Omental fat pad (tissue), 4 donors: Measurements from ENCODE around the gene MYH9. TPM values are rescaled to one million over a fixed set of nuclear protein-coding genes. Genes with fewer than 3 reads are reported as not detected.
A peak's percentile ranks its signal among the peaks of the same experiment; 100 is the strongest.

Experiments used
- ATAC-seq: fragments of 150-250 bp; one replicate; pipeline ENCODE4 v1.9.1; 2016; ENCODE audit warnings: mild to moderate bottlenecking, moderate library complexity; ENCODE audit not compliant: low FRiP score
- DNase-seq: peaks from one replicate; pipeline ENCODE4 v3.0.0-alpha.2; 2019; ENCODE audit warnings: low spot score
- CTCF ChIP-seq, 3 donors: fragments of 450-650 bp; IDR thresholded peaks; one replicate each; pipeline ENCODE4 v1.5.1; 2016 to 2017; ENCODE audit warnings: antibody characterized with exemption in 3 of 3, mild to moderate bottlenecking in 3 of 3, moderate library complexity in 2 of 3
- total RNA-seq, 4 donors: library from RNA; depleted of rRNA; stranded (reverse); fragments of >200 nt; gene quantifications; one replicate each; pipeline ENCODE4 v1.1.0, GENCODE V29; 2016

Gene MYH9
- total RNA-seq, 4 donors from 2014 or later: 225 to 463 (median 370) TPM

- TF ChIP-seq CTCF (IDR thresholded peaks at IDR 0.05): no peak
- no peak for ATAC-seq
- no peak for DNase-seq
These were observed 99.8 kb downstream of the MYH9 start for GRCh38 chr22:36287881-36288515.

GRCh38 chr22:36286096-36286957 is 101.4 kb downstream of the MYH9 start:
- peak in 2 of 3 donors; percentile 1 to 41 for TF ChIP-seq CTCF (IDR thresholded peaks at IDR 0.05)
- DNase-seq (peak; percentile 40), ATAC-seq (peak; percentile 63)

GRCh38 chr22:36285545-36285944 is 102.2 kb downstream of the MYH9 start:
- no peak for TF ChIP-seq CTCF (IDR thresholded peaks at IDR 0.05)
- ATAC-seq: no peak
- no peak for DNase-seq

GRCh38 chr22:36285017-36285416 is 102.8 kb downstream of the MYH9 start:
- no peak for DNase-seq
- TF ChIP-seq CTCF (IDR thresholded peaks at IDR 0.05): no peak
- no peak for ATAC-seq

GRCh38 chr22:36284171-36284571 is 103.6 kb downstream of the MYH9 start:
- DNase-seq (no peak), ATAC-seq (no peak)
- TF ChIP-seq CTCF (IDR thresholded peaks at IDR 0.05): no peak

- no peak for DNase-seq
- no peak for TF ChIP-seq CTCF (IDR thresholded peaks at IDR 0.05)
- no peak for ATAC-seq
These were observed 105.4 kb downstream of the MYH9 start for GRCh38 chr22:36282328-36282831.
